ENCODE measurements around the gene DCST2.
A peak's percentile ranks its signal among the peaks of the same experiment; 100 is the strongest.

DCST2 gene

GRCh38 chr1:155033524-155033923 lies at the start of gene DCST2, which contains the start of gene DCST1:
TSS of gene DCST2 (minus strand) at chr1:155033781. CDS start at chr1:155033701, 80 bp downstream.
TSS of gene DCST1 (plus strand) at chr1:155033824. CDS start at chr1:155034037, 213 bp downstream.
- DNase-seq = no peak

GRCh38 chr1:155083052-155083541 lies 49.5 kb upstream of the DCST2 start:
- no peak for DNase-seq

- no peak for DNase-seq
Observed at GRCh38 chr1:155082301-155083051, 48.9 kb upstream of the DCST2 start.

GRCh38 chr1:155081472-155082300 lies 48.1 kb upstream of the DCST2 start:
- DNase-seq = no peak

- DNase-seq = no peak
Observed at GRCh38 chr1:155080312-155081228, 47.0 kb upstream of the DCST2 start.

GRCh38 chr1:155079487-155080311 lies 46.1 kb upstream of the DCST2 start:
- no peak for DNase-seq

- no peak for DNase-seq
Observed at GRCh38 chr1:155079210-155079486, 45.6 kb upstream of the DCST2 start.

- DNase-seq = peak; percentile 38
Observed at GRCh38 chr1:155078469-155079209, 45.1 kb upstream of the DCST2 start, which contains the start of gene EFNA3. TSS of gene EFNA3 (plus strand) at chr1:155078837. CDS start at chr1:155078942, 105 bp downstream.

GRCh38 chr1:155077758-155078445 lies 44.3 kb upstream of the DCST2 start:
- DNase-seq = no peak

GRCh38 chr1:155077346-155077745 lies 43.8 kb upstream of the DCST2 start:
- no peak for DNase-seq

GRCh38 chr1:155076371-155076770 lies 42.8 kb upstream of the DCST2 start:
- DNase-seq = no peak

- no peak for DNase-seq
Observed at GRCh38 chr1:155075535-155075934, 42.0 kb upstream of the DCST2 start.

GRCh38 chr1:155073377-155074242 lies 40.0 kb upstream of the DCST2 start:
- no peak for DNase-seq

- DNase-seq = no peak
Observed at GRCh38 chr1:155072531-155073289, 39.1 kb upstream of the DCST2 start.

- DNase-seq = no peak
Observed at GRCh38 chr1:155071701-155072100, 38.1 kb upstream of the DCST2 start.

- no peak for DNase-seq
Observed at GRCh38 chr1:155070721-155071569, 37.4 kb upstream of the DCST2 start.

- no peak for DNase-seq
Observed at GRCh38 chr1:155070158-155070621, 36.6 kb upstream of the DCST2 start.

All from T1000 (cell line).